ENCODE data around the gene FRG2C.
"Not testable (repeated sequence)": the region's sequence is repeated elsewhere in the genome, so short reads cannot be mapped to it uniquely, and the experiment has no call there.

DNA sequence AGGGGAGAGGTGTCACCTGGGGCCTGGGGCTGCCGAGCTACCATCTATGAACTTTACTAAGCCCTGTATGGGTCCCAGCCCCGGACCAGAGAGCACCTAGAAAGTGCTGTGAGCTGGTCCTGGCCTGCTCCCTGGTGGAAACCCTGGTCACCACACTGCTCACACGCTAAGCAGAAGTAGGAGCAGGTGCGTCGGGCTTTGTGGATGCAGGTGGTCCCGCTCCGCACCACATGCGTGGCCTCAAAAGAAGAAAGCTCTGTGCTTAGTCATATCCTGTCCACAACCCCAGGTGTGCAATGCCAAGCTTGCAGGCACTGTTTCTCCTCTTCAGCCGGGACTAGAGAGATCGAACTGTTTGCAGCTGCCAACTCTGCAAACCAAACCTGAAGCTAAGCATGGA, 42.4 kb upstream of the FRG2C start:
- TF ChIP-seq, protein P1, sequence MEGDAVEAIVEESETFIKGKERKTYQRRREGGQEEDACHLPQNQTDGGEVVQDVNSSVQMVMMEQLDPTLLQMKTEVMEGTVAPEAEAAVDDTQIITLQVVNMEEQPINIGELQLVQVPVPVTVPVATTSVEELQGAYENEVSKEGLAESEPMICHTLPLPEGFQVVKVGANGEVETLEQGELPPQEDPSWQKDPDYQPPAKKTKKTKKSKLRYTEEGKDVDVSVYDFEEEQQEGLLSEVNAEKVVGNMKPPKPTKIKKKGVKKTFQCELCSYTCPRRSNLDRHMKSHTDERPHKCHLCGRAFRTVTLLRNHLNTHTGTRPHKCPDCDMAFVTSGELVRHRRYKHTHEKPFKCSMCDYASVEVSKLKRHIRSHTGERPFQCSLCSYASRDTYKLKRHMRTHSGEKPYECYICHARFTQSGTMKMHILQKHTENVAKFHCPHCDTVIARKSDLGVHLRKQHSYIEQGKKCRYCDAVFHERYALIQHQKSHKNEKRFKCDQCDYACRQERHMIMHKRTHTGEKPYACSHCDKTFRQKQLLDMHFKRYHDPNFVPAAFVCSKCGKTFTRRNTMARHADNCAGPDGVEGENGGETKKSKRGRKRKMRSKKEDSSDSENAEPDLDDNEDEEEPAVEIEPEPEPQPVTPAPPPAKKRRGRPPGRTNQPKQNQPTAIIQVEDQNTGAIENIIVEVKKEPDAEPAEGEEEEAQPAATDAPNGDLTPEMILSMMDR (IDR thresholded peaks at IDR 0.05; ENCODE audit: low read length) = peak; percentile 53
- TF ChIP-seq EZH2 (optimal IDR thresholded peaks at IDR 0.05; ENCODE audit: low read depth, low read length); EZH2phosphoT487 (IDR thresholded peaks at IDR 0.05; ENCODE audit: low read length): not testable (repeated sequence)
